Spleen (tissue), 7 donors: ENCODE data around the gene TRA2A.

Experiments
- POLR2A ChIP-seq, 3 donors: fragments of 450-650 bp; IDR thresholded peaks; one replicate each; pipeline ENCODE4 v1.5.1; 2017; ENCODE audit warnings: antibody characterized with exemption in 3 of 3, mild to moderate bottlenecking in 1 of 3
- POLR2AphosphoS5 ChIP-seq, 3 donors: sonication (generic); formaldehyde crosslinking; IDR thresholded peaks; one replicate each; pipeline ENCODE4 v1.5.1; 2017; ENCODE audit warnings: antibody characterized with exemption in 3 of 3
- TF ChIP-seq, protein P1 (sequence below), 11 experiments: fragments of 200-600 bp in 7 of 11; fragments of 450-650 bp in 4 of 11; sonication (generic) in 4 of 11; IDR thresholded peaks in 8 of 11; conservative IDR thresholded peaks in 3 of 11; 1 replicate in 7 of 11; 2 replicates in 4 of 11; pipeline versions ENCODE4 v1.4.0 to v1.8.0; 2016 to 2021; ENCODE audit warnings: antibody characterized with exemption in 11 of 11, inconsistent platforms in 4 of 11, mild to moderate bottlenecking in 1 of 11
- donor health status: DM: no; HTN: no; CAD: no; lungs with moderate emphysema.
- donor health status: DM: no; HTN: no; CAD: no.
- donor health status: DM: no; HTN: no; CAD: no.

GRCh38 chr7:23524473-23524872 lies 7.3 kb downstream of the TRA2A start:
- TF ChIP-seq, protein P1, sequence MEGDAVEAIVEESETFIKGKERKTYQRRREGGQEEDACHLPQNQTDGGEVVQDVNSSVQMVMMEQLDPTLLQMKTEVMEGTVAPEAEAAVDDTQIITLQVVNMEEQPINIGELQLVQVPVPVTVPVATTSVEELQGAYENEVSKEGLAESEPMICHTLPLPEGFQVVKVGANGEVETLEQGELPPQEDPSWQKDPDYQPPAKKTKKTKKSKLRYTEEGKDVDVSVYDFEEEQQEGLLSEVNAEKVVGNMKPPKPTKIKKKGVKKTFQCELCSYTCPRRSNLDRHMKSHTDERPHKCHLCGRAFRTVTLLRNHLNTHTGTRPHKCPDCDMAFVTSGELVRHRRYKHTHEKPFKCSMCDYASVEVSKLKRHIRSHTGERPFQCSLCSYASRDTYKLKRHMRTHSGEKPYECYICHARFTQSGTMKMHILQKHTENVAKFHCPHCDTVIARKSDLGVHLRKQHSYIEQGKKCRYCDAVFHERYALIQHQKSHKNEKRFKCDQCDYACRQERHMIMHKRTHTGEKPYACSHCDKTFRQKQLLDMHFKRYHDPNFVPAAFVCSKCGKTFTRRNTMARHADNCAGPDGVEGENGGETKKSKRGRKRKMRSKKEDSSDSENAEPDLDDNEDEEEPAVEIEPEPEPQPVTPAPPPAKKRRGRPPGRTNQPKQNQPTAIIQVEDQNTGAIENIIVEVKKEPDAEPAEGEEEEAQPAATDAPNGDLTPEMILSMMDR (IDR thresholded peaks at IDR 0.05 in 8 of 11, conservative IDR thresholded peaks at IDR 0.05 in 3 of 11): no peak
- TF ChIP-seq POLR2AphosphoS5 (IDR thresholded peaks at IDR 0.05) (no peak), POLR2A (IDR thresholded peaks at IDR 0.05) (no peak)
